ENCODE results near the gene SFT2D2.

DNA sequence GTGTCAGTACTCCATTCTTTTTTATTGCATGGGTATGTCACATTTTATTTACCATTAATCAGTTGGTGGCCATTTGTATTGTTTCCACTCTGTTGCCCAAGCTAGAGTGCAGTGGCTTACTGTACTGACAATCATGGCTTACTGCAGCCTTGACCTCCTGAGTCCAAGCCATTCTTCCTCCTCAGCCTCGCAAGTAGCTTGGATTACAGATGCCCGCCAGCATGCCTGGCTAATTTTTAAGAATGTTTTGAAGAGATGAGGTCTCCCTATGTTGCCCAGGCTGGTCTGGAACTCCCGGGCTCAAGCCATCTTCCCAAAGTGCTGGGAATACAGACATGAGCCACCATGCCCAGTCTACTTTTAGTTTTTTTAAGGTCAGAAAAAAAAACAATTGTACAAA lies 813 bp upstream of the SFT2D2 start:
- TF ChIP-seq, protein P1, sequence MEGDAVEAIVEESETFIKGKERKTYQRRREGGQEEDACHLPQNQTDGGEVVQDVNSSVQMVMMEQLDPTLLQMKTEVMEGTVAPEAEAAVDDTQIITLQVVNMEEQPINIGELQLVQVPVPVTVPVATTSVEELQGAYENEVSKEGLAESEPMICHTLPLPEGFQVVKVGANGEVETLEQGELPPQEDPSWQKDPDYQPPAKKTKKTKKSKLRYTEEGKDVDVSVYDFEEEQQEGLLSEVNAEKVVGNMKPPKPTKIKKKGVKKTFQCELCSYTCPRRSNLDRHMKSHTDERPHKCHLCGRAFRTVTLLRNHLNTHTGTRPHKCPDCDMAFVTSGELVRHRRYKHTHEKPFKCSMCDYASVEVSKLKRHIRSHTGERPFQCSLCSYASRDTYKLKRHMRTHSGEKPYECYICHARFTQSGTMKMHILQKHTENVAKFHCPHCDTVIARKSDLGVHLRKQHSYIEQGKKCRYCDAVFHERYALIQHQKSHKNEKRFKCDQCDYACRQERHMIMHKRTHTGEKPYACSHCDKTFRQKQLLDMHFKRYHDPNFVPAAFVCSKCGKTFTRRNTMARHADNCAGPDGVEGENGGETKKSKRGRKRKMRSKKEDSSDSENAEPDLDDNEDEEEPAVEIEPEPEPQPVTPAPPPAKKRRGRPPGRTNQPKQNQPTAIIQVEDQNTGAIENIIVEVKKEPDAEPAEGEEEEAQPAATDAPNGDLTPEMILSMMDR (IDR thresholded peaks at IDR 0.05): no peak
- no peak for TF ChIP-seq POLR2AphosphoS5 (IDR thresholded peaks at IDR 0.05)
